HepG2 (cell line): Measurements from ENCODE around the gene TRIM54. TPM values are rescaled to one million over a fixed set of nuclear protein-coding genes. Genes with fewer than 3 reads are reported as not detected.

Source experiments
- CREB1 ChIP-seq, 2 experiments: fragments of 450-650 bp in 1 of 2; IDR thresholded peaks; 2 replicates each; pipeline ENCODE4 v1.6.1; 2016 to 2017; ENCODE audit warnings: control low read depth in 1 of 2, mild to moderate bottlenecking in 1 of 2, missing compliant biosample characterization in 1 of 2, missing genetic modification characterization in 1 of 2
- DMAP1 ChIP-seq: IDR thresholded peaks from 2 replicates; pipeline ENCODE4 v1.6.1; 2016
- ELF3 ChIP-seq: IDR thresholded peaks from 2 replicates; pipeline ENCODE4 v1.6.1; 2016; ENCODE audit warnings: missing genetic modification reagents, missing compliant biosample characterization
- FOXM1 ChIP-seq: sonication (generic); formaldehyde crosslinking; IDR thresholded peaks from 2 replicates; pipeline ENCODE4 v1.5.0; 2020; ENCODE audit warnings: missing genetic modification reagents
- NR3C1 ChIP-seq: sonication (generic); formaldehyde crosslinking; IDR thresholded peaks from 2 replicates; pipeline ENCODE4 v1.4.0; 2020; ENCODE audit warnings: missing genetic modification reagents
- SMAD3 ChIP-seq: sonication (generic); formaldehyde crosslinking; IDR thresholded peaks from 2 replicates; pipeline ENCODE4 v1.4.0; 2020; ENCODE audit warnings: missing genetic modification reagents
- TEAD2 ChIP-seq: sonication (generic); formaldehyde crosslinking; IDR thresholded peaks from 2 replicates; pipeline ENCODE4 v1.9.0; 2021; ENCODE audit warnings: missing genetic modification reagents
- ZBTB49 ChIP-seq: sonication (generic); formaldehyde crosslinking; IDR thresholded peaks from 2 replicates; pipeline ENCODE4 v1.4.0; 2020; ENCODE audit warnings: missing genetic modification reagents, borderline replicate concordance
- ZFY ChIP-seq: sonication (generic); formaldehyde crosslinking; IDR thresholded peaks from 2 replicates; pipeline ENCODE4 v1.4.0; 2020; ENCODE audit warnings: missing genetic modification reagents
- ZNF263 ChIP-seq: sonication (generic); formaldehyde crosslinking; IDR thresholded peaks from 2 replicates; pipeline ENCODE4 v1.4.0; 2020; ENCODE audit warnings: missing genetic modification reagents
- ZNF407 ChIP-seq: sonication (generic); formaldehyde crosslinking; IDR thresholded peaks from one replicate; pipeline ENCODE4 v1.5.1; 2020; ENCODE audit warnings: mild to moderate bottlenecking, missing genetic modification reagents; ENCODE audit errors: not compliant biosample characterization
- ZNF766 ChIP-seq: sonication (generic); formaldehyde crosslinking; IDR thresholded peaks from 2 replicates; pipeline ENCODE4 v1.5.0; 2020; ENCODE audit warnings: missing genetic modification reagents, borderline replicate concordance
- polyA plus RNA-seq, 8 experiments: library from polyadenylated mRNA; depleted of rRNA in 3 of 8; stranded (reverse) in 7 of 8; unstranded in 1 of 8; fragments of >200 nt; fragmentation: Illumina TruSeq in 4 of 8; extraction: Trizol in 4 of 8; gene quantifications; 2 replicates each; pipeline versions ENCODE4 v1.2.1 to v1.2.3, GENCODE V29; 2011 to 2016; ENCODE audit warnings: low read depth in 4 of 8, missing spikeins in 1 of 8, mixed read lengths in 1 of 8; ENCODE audit not compliant: insufficient read depth in 1 of 8
- total RNA-seq, 5 experiments: library from RNA; depleted of rRNA; stranded (reverse); fragments of >200 nt; fragmentation: Illumina TruSeq; extraction: Trizol; gene quantifications; 2 replicates each; pipeline ENCODE4 v1.2.3, GENCODE V29; 2016; ENCODE audit warnings: low read depth in 1 of 5
- TF ChIP-seq, protein P1 (sequence below): sonication (generic); formaldehyde crosslinking; IDR thresholded peaks from 2 replicates; pipeline ENCODE4 v1.5.0; 2020; ENCODE audit warnings: missing genetic modification reagents, mild to moderate bottlenecking, borderline replicate concordance
- TF ChIP-seq, protein P2 (sequence below): sonication (generic); formaldehyde crosslinking; IDR thresholded peaks from 2 replicates; pipeline ENCODE4 v1.9.0; 2022; ENCODE audit warnings: missing genetic modification reagents, mild to moderate bottlenecking, borderline replicate concordance
- TF ChIP-seq, protein P3 (sequence below): sonication (generic); formaldehyde crosslinking; IDR thresholded peaks from 2 replicates; pipeline ENCODE4 v1.8.1; 2023; ENCODE audit warnings: mild to moderate bottlenecking, missing genetic modification reagents

Gene TRIM54
- total and polyA plus RNA-seq, 2 of the 13 experiments (the other 11 are each of a cell fraction or from before 2014, with no cell fraction given), result 0.07 to 0.13 TPM

GRCh38 chr2:27320958-27321543 is 38.8 kb downstream of the TRIM54 start (continued):
- TF ChIP-seq ZNF407 (CRISPR knock-in tag), result peak; percentile 65
- peak; percentile 84 for TF ChIP-seq ELF3 (CRISPR knock-in tag)
- TF ChIP-seq CREB1 (IDR thresholded peaks at IDR 0.05), result peak; percentile 95
- TF ChIP-seq CREB1 (CRISPR knock-in tag; IDR thresholded peaks at IDR 0.05), result peak; percentile 91
- TF ChIP-seq, protein P1, sequence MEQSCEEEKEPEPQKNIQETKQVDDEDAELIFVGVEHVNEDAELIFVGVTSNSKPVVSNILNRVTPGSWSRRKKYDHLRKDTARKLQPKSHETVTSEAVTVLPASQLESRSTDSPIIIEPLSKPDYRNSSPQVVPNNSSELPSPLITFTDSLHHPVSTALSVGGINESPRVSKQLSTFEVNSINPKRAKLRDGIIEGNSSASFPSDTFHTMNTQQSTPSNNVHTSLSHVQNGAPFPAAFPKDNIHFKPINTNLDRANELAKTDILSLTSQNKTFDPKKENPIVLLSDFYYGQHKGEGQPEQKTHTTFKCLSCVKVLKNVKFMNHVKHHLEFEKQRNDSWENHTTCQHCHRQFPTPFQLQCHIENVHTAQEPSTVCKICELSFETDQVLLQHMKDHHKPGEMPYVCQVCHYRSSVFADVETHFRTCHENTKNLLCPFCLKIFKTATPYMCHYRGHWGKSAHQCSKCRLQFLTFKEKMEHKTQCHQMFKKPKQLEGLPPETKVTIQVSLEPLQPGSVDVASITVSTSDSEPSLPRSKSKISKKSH (CRISPR knock-in tag), result peak; percentile 86
- peak; percentile 90 for TF ChIP-seq DMAP1 (CRISPR knock-in tag)
- TF ChIP-seq, protein P2, sequence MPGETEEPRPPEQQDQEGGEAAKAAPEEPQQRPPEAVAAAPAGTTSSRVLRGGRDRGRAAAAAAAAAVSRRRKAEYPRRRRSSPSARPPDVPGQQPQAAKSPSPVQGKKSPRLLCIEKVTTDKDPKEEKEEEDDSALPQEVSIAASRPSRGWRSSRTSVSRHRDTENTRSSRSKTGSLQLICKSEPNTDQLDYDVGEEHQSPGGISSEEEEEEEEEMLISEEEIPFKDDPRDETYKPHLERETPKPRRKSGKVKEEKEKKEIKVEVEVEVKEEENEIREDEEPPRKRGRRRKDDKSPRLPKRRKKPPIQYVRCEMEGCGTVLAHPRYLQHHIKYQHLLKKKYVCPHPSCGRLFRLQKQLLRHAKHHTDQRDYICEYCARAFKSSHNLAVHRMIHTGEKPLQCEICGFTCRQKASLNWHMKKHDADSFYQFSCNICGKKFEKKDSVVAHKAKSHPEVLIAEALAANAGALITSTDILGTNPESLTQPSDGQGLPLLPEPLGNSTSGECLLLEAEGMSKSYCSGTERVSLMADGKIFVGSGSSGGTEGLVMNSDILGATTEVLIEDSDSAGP (CRISPR knock-in tag), result peak; percentile 69
- no peak for TF ChIP-seq TEAD2 (CRISPR knock-in tag)
- no peak for TF ChIP-seq ZNF263
- no peak for TF ChIP-seq ZBTB49 (CRISPR knock-in tag)
- no peak for TF ChIP-seq FOXM1 (CRISPR knock-in tag)
- peak; percentile 85 for TF ChIP-seq ZFY (CRISPR knock-in tag)
- no peak for TF ChIP-seq NR3C1 (CRISPR knock-in tag)
- peak; percentile 85 for TF ChIP-seq SMAD3 (CRISPR knock-in tag)
- TF ChIP-seq ZNF766, result no peak
- TF ChIP-seq, protein P3, sequence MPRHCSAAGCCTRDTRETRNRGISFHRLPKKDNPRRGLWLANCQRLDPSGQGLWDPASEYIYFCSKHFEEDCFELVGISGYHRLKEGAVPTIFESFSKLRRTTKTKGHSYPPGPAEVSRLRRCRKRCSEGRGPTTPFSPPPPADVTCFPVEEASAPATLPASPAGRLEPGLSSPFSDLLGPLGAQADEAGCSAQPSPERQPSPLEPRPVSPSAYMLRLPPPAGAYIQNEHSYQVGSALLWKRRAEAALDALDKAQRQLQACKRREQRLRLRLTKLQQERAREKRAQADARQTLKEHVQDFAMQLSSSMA (CRISPR knock-in tag), result no peak
